Fibroblast of skin of abdomen (primary cell): ENCODE results near the gene MUC2.

Experiments used
- DNase-seq: peaks from one replicate; pipeline ENCODE4 v3.0.0-alpha.2; 2013

The MUC2 gene

GRCh38 chr11:1121813-1122663 is 47.4 kb downstream of the MUC2 start:
- DNase-seq, result no peak

GRCh38 chr11:1122664-1123002 is 48.0 kb downstream of the MUC2 start:
- DNase-seq, result no peak

GRCh38 chr11:1123970-1124369 is 49.3 kb downstream of the MUC2 start:
- DNase-seq, result no peak
